HG02571 (cell line): ENCODE data around the gene BPIFA2.
"Not testable (repeated sequence)": the region's sequence is repeated elsewhere in the genome, so short reads cannot be mapped to it uniquely, and the experiment has no call there.

Experiments used
- ATAC-seq: cut with Tn5 transposase; IDR thresholded peaks from one replicate; pipeline ENCODE4 v1.9.1; 2021; ENCODE audit warnings: mild to moderate bottlenecking, moderate library complexity; ENCODE audit not compliant: unreplicated experiment

BPIFA2 gene

DNA sequence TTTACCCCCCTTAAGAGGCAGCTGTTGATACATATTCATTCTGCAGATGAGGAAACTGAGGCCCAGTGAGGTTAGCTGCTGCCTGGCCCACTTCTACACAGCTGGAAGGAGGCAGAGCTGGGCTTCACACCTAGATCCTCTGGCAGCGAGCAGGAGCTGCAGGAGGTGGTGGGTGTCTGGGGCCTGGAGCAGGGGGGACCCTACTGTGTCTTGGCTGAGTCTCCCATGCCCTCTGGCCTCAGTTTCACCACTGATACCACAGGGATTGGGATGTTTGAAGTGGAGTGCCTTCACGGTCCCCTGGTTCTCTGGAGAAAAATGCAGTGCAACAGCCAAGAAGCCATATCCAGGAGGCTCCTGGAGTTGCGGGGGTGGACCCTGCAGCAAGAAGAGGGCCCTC, 8.2 kb upstream of the BPIFA2 start:
- no peak for ATAC-seq

DNA sequence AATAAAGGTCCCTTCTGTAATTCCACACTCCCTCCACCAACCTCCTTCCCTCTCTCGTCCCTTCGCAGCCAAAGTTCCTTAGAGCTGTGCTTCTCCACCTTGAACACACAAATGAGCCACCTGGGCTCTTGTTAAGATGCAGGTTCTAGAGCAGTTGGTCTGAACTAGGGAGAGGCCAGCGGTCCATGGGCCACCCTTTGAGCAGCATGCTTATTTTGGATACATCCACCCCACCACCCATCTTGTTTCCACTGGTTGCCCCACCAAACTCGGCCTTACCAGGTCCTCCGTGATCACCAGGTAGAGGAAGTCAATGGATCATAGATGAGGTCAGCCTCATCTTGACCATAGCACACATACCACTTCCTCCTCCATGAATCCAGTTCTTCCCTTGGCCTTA, 7.3 kb upstream of the BPIFA2 start:
- ATAC-seq = no peak

DNA sequence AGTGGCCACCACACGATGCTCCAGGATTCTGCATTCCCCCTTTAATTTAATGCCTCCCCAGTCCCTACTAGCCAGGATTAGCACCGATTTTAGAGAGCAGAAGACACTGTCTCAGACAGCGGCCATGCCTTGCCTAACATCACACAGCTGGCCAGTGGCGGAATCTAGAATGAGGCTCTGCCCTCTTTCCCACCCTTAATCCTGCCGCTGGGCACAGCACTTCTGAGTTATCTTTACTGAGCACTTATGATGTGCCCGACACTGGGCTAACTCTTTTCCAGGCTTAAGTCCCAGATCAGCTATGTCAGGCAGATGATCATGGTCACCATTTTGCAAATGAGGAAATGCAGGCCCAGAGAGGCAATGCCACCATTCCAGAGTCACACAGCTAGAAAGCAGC, 5.6 kb upstream of the BPIFA2 start:
- no peak for ATAC-seq

DNA sequence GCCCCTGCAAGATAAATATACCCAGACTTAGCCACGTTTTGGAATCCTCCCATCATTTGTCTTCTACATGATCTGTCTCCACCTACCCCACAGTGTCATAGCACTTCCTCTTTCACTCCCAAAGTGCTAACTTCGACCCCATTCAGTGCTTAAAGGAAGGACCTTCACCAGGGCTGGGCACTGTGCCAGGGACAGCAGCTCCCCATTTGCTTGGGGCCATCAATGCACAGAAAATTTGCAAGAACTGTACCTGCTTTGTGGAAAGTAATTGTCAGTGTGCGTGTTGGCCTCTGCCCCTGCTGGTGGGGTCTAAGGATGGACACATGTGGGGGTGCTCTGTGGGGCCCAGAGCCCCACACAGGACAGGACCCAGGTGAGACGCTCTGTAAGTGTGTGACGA, 5.2 kb upstream of the BPIFA2 start:
- ATAC-seq = no peak

DNA sequence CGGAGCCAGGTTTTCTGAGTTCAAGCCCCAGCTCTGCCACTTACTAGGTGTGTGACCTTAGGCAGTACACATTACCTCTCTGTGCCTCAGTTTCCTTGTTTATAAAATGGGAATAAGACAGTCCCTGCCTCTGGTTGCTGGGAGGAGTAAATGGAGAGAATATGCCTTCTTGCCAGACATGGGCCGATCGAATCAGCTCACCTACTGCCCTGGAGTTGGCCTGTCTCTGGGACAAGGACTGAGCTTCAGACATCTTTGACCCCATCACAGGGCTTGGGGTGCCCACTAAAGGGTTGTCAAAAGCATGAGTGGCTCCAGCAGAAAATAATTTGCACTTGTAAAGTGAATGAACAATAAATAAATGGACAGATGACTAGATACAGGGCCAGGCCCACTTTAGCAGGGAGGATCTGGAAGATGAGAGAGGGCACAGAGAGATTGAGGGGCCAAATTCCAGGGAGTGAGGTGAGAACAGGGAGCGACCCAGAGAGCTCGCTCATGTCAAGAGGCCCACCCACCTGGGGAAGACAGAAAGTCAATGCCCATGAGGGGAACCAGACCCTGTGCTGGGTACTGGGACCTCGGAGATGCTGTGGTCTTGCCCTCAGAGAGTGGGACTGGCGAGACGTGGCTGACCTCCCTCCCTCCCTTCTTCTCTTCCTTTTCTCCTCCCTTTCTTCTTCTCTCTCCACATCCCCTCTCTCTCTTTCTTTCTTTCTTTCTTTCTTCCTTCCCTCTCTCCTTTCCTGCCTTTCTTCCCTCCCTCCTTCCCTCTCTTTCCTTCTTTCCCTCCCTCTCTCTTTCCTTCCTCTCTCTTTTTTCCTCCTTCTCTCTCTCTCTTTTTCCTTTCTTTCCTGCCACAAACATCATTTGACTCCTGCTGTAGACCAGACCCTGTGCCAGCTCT, 3.9 kb upstream of the BPIFA2 start:
- ATAC-seq = no peak

DNA sequence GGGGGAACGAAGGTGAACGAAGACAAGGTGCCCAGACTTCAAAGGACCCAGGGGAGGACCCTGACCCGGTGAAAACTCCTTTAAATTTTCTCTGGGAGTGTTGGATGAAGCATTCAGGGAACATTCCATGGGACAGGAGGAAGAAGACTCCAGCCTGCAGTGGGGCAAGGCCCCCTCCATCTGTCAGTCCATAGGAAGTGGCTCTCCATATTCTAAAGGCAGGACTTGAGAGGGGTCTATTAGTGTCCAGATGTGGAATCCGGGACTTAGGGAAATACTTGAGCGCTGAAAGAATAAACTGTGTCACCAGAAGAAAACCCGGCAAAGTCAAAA, 3.2 kb upstream of the BPIFA2 start:
- ATAC-seq = no peak

DNA sequence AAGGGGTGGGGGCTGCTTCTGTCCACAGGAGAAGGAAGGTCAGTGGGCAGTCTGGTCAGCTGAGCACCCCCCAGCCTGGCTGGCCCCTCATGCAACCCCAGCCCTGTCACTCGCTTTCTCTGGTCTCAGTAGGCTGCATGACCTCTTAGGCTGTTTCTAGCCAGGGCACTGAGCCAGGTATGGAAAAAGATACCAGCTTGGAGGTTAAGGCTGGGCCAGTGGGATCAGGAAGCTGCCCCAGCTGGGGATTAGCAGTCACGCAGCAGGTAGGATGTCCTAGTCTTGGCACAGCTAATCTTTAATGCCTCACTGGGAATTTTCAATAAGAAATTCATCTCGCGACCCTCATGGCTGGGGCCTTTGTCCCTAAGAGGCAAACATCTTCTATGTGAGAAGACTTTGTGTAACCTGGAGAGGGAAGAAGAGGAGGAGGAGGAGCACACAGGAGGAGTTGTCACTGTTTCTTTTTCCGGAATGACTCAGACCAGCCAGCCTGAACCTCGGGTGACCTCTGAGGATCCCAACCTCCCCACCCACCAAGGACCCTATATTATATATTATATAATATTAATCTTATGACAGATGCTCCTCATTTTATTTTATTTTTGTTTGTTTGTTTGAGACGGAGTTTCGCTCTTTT, 2.4 kb upstream of the BPIFA2 start:
- no peak for ATAC-seq

DNA sequence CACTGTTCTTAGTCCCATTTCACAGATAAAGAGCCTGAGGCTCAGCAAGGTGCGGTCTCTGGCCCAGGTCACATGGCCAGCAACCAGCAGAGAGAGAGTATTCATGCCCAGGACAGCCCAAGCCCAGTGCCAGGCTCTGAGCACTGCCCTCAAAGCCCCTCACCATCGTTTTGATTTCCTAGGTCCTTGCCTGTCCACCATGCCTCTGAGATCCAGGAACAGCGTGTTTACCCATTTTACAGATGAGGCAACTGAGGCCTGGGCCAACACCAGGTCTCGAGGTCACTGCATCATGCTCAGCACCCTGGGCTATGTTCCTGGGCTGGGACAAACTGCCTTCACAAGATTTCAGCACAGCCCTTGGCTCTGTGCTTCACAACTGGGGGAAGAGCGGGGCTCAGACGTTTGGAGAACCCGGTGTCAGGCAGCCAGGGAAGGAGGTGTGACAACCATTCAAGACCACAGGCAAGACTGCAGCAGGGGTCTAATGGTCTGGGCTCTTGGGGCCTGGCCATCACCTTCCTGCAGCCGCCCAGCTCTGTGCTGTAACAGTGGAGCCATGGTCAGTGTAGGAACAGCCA, 1.3 kb upstream of the BPIFA2 start:
- ATAC-seq = no peak

DNA sequence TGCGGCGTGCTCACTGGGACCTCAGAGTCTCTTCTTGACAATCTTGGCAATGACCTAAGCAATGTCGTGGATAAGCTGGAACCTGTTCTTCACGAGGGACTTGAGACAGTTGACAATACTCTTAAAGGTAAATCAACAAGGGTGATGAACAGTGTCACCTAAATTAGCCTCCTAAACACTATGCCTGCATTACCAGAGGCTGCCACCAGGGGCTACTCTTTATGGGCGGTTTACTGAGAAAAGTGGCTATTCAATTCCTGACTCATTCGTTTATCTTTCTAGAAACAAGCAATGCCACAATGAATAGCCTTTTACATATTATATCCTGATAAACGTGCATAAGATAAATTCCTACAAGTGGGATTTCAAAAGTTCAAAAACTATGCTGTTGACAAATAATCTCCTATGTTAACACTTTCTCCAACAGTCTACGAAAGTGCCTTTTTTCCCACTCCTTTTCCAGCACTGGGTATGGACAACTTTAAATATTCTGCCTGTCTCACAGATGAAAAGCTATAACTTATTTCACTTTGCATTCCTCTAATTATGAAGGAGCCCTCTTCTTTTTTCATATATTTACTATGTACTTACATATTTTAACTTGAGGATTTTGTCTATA, 1.3 kb downstream of the BPIFA2 start:
- no peak for ATAC-seq

DNA sequence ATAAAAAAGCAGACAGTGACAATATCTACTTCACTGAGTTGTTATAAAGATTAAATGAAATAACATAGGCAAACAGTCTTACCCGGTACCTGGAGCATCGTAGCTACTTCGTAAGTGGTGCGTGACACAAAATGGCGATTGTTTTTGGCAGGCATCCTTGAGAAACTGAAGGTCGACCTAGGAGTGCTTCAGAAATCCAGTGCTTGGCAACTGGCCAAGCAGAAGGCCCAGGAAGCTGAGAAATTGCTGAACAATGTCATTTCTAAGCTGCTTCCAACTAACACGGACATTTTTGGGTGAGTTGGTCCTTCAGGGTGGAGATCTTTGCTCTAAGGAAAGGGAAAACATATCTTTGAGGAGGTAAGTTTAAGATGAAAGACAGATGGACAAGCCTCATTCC, 4.8 kb downstream of the BPIFA2 start:
- ATAC-seq = no peak

DNA sequence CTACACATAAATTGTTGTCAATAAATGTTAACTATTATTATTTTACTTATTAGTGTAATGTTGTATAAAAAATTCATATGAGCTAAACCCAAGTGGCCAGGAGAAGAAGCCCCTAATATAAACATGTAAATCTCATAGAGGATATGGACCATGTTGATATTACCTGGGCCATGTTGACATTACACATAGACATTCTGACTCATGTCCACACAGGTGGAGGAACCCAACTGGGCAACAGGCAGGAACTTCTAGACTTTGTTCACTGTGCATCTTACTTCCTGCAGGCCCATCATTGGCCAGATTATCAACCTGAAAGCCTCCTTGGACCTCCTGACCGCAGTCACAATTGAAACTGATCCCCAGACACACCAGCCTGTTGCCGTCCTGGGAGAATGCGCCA, 7.2 kb downstream of the BPIFA2 start:
- no peak for ATAC-seq

DNA sequence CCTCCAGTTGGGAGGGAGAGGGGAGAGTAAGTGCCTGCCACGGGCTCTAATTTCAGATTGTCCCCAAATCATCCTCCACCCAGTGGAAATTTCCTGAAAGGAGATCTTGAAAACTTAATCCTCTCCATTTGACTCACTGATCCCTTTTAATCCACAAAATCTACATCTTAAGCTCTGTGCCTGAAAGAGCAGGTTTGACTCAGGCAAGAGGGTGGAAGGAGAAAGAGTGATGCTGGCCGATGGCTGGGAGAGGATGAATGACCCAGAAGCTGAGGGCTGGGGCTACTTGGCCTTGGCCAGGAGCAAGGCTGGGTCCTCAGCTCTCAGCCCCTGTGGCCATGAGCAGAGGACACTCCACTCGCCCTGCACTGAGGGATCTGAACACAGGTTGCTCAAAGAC, 8.1 kb downstream of the BPIFA2 start:
- ATAC-seq = no peak

DNA sequence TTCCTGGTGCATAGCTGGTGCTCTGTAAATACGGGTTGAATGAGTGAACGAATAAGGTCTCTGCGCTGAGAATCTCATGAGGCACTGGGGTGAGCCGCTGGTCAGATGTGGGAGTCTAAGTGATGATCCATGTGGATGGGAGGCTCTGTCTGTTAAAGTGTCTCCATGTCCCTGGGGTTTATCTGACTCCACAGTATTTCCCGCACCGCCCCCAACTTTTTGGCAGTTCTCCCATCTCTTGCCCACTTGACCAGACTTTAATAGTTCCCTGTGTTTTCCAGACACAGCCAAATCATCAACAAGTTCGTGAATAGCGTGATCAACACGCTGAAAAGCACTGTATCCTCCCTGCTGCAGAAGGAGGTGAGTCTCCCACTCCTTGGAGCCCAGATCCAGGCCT, 9.9 kb downstream of the BPIFA2 start:
- ATAC-seq = no peak

DNA sequence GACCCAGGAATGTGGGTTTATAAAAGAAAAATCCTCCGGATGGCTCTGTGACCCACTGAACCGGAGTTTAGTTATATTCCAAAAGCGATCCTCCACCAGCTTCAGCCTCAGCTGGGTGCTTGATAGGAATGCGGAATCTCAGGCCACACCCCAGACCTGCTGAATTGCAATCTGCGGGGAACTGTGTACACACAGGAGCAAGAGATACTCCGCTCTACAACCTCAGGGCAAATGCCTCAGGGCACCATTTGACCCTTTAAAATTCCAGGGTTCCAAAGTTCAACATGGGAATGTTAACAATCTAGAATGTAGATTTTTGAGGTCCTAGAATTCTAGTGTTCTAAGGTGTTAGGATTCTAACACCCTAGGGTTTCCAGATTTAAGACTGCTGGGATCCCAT, 10.8 kb downstream of the BPIFA2 start:
- no peak for ATAC-seq

DNA sequence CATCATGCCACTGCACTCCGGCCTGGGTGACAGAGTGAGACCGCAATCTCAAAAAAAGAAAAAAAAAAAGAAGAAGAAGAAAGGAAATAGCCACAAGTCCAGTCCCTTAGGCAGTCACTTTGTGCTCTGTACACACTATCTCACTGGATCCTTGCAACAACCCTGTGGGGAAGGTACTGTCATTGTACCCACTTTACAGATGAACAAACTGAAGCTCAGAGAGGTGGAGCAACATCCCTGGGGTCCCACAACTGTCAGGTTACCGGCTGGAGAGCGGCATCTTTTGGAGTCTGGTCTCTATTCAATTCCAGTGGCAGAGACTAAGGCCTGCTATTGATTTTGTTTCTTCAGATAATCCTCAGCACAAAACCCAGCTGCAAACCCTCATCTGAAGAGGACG, 12.2 kb downstream of the BPIFA2 start:
- ATAC-seq = no peak

DNA sequence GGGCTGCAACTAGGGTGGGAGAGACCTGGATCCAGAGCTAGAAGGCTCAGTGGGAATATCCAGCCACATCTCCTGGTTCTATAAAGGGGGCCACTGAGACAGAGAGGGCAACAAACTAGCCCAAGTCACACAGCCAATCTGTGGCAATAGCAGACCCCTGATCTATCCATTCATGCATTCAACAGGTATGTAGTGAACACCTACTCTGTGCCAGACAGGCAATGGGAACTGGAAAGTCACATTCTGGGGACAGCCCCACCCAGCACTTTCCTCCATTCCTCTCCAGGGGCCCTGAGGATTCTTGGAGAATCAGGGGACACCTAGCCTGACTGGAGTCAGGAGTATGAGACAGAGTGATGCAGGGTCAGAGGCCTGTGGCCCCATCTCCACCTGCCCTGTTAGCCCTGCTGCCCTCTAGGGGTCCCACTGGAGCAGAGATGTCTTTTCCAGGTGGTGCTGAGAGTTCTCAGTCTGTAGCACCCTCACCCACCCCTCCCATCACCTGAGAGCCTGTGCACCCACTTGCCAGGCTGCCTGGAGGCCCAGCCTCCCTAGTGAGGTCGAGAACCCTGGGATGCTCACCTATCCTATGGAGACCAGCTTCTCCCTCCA, 13.6 kb downstream of the BPIFA2 start:
- ATAC-seq = no peak

DNA sequence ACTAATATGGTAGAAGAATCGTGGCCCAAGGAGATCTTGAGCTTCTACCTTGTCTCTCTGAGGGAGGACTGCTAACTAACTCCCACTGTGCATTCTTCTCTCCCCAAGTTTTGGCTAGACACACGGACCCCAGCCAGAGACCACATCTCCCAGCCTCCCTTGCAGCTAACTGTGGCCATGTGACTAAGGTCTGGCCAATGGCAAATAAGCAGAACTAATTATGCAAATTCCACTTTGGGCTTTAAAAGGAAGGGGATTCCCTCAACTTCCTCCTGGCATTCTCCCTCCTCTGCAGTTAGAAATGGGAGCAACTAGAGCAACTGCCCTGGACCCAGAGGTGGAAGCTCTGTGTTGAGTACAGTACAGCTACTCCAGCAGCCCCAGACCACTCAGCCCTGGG, 15.4 kb downstream of the BPIFA2 start:
- no peak for ATAC-seq

DNA sequence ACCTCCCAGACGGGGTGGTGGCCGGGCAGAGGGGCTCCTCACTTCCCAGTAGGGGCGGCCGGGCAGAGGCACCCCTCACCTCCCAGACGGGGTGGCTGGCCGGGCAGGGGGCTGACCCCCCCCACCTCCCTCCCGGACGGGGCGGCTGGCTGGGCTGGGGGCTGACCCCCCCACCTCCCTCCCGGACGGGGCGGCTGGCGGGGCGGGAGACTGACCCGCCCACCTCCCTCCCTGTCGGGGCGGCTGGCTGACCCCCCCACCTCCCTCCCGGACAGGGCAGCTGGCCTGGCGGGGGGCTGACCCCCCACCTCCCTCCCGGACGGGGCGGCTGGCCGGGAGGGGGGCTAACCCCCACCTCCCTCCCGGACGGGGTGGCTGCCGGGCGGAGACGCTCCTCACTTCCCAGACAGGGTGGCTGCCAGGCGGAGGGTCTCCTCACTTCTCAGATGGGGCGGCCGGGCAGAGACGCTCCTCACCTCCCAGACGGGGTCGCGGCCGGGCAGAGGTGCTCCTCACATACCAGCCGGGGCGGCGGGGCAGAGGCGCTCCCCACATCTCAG, 17.2 kb downstream of the BPIFA2 start:
- ATAC-seq = not testable (repeated sequence)

DNA sequence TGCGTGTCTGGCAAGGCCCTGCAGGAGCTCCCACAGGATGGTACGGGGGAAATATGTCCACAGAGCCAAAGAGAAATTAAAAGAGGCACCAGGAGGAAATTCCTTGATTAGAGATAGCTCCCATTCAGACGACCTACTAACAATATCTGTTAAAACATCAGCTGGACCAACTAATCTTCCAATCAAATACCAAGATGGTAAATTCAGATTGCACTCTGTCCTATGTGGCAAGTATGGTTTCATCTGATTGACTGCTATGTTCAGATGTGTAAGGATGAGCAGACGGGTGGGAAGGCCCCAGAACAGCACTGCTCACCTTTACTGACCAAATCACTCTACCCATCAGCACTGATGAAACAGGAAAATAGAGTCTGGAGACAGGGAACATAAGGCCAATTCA, 19.5 kb downstream of the BPIFA2 start:
- no peak for ATAC-seq

DNA sequence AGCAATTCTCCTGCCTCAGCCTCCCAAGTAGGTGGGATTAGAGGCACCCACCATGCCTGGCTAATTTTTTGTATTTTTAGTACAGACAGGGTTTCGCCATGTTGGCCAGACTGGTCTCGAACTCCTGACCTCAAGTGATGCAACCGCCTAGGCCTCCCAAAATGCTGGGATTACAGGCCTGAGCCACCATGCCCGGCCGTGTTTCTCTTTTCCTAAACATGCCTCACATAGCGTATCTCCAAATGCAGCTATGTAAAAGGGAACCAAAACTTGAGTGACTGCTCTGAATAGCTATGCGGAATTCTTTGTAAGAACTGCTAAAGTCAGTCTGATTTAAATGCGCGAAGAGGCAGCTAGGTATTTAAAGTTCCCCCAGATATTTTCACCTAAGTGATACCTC, 20.5 kb downstream of the BPIFA2 start:
- no peak for ATAC-seq

DNA sequence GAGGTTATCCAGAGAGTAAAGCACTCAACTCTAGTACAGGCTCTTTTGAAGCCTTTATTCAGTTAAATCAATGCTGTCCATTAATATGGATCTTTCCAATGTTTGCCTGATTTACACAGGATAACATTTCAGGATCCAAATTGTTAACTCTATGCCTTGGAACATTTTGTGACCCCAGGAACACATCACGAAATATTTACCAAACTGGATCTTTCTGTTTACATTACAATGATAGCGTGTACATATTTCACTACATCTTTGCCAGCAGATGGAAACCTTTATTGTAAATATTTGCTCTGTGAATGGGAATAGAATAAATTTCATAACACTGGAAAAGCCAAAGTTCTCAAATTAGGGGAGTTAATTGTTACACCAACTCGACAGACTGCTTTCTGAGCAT, 23.5 kb downstream of the BPIFA2 start:
- no peak for ATAC-seq
